NCI-H146 treated with DMSO at 0.1 percent for 48 hours (cell line): ENCODE data around the gene HDGFL3.
"Not testable (repeated sequence)": the region's sequence is repeated elsewhere in the genome, so short reads cannot be mapped to it uniquely, and the experiment has no call there.

Experiments
- DNase-seq: peaks from one replicate; lab custom pipeline; 2025; ENCODE audit not compliant: unreplicated experiment; lab: John Stamatoyannopoulos, UW

HDGFL3 gene

GRCh38 chr15:83104141-83104540 is 103.5 kb downstream of the HDGFL3 start:
- DNase-seq, result no peak

DNA sequence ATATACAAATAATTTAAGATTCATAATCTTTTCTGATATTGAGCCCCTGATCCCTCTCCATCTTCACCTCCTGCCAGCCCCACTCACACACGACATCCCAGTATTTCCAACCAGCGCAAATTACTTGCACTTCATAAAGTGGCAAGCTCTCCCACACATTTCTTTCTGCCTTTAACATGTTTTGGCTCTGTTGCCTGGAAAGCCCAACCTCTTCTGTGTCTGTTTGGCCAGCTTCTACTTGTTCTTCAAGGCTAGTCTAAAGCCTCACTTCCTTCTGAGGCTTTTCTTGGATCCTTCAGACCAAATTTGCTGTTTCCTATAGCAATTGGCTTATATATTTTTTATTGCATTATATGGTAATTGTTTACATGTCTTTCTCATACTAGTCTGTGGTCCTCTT is 105.3 kb downstream of the HDGFL3 start:
- DNase-seq, result no peak

- no peak for DNase-seq
These were observed 107.5 kb downstream of the HDGFL3 start for GRCh38 chr15:83100097-83100646.

GRCh38 chr15:83099290-83099689 is 108.3 kb downstream of the HDGFL3 start:
- no peak for DNase-seq

GRCh38 chr15:83098079-83098478 is 109.5 kb downstream of the HDGFL3 start:
- no peak for DNase-seq

GRCh38 chr15:83094583-83094982 is 113.0 kb downstream of the HDGFL3 start:
- DNase-seq, result no peak

- DNase-seq, result no peak
These were observed 115.2 kb downstream of the HDGFL3 start for GRCh38 chr15:83092309-83092976.

DNA sequence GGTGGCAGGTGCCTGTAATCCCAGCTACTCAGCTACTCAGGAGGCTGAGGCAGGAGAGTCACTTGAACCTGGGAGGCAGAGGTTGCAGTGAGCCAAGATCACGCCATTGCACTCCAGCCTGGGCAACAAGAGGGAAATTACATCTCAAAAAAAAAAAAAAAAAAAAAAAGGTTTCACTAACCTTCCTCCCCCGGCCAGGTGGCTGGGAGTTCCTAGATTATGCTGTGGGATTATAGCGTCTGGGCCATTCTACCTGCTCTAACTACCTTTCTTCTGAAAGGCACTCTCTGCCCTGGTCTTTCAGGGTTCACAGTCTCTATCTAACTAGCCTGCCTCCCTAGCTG is 115.7 kb downstream of the HDGFL3 start:
- not testable (repeated sequence) for DNase-seq

- DNase-seq, result no peak
These were observed 117.2 kb downstream of the HDGFL3 start for GRCh38 chr15:83090465-83090864.

DNA sequence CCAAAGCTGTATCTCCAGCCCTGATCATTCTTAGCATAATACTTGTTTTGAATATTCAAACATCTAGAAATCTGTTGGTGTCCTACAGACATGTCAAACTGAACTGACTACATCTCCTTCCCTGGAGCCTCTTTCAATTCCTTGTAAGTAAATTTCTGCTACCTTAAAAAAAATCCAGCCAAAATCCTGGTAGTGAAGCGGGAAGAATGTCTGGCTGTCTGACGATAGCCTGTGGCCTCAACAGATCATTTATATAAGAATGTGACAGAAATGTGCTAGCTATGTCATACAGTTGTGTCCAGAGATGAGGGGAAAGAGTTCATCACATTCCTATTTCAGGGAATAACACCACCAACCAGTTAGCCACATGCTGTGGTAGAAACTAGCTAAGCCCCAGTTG is 118.7 kb downstream of the HDGFL3 start:
- DNase-seq, result no peak

GRCh38 chr15:83087576-83087975 is 120.0 kb downstream of the HDGFL3 start:
- DNase-seq, result no peak

- DNase-seq, result not testable (repeated sequence)
These were observed 121.6 kb downstream of the HDGFL3 start for GRCh38 chr15:83085864-83086552.

- not testable (repeated sequence) for DNase-seq
These were observed 122.2 kb downstream of the HDGFL3 start for GRCh38 chr15:83085461-83085860.

DNA sequence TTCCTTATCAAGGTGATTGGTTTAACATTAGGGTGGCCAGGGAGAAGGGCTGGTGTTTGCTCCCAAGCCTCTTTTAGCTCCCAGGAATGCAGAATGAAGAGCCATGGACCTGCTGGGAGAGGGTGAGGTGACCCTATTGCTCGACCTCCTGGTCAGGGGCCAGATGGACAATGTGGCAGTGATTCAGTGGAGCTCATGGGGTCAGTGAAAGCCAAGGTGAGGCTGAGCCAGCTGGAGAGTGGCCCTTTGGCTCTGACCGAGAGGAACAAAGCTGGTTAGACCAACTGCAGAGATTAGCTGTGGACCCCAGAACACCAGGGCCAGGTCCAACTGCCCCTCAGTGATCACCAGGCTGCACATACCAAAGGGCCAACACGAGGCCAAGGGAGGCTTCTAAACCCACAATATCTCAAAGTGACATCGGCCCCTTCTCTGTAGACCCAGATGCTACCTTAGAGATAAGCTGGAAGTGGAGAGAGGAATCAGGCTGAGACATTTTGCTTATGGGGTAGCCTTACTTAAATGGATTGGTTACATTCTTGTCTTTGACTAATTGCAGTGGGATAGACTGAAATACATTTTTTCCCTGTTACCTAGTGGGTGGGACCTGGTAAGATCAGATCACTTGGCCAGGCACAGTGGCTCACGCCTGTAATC is 124.8 kb downstream of the HDGFL3 start:
- DNase-seq, result no peak

DNA sequence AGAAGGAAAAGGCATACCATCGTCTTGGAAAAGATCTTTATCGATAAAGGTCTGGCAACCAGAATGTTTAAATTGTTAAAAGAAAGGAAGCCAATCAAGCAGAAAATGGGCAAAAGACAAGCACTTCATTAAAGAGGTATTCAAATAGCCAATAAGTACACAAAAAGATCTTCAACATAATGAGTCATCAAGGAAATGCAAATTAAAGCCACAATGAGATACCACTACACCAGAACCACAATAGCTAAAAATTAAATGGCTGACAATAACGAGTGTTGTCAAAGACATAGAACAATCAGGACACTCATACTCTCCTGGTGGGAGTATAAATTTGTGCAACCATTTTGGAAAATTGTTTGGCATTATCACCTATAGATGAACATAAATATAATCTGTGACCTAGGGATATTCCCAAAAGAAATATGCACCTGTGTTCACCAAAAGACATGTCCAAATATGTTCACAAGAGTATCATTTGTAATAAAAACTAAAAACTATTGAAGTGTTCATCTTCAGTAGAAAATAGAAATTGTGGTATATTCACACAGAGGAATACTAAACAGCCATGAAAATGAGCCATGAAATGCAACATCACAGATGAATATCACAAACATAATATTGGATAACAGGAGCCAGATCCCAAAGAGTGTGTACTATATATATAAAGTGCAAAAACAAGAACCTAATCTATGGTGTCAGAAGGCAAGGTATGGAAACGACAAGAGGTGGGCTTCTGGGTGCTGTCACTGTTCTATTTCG is 126.2 kb downstream of the HDGFL3 start:
- no peak for DNase-seq

- no peak for DNase-seq
These were observed 128.9 kb downstream of the HDGFL3 start for GRCh38 chr15:83078712-83079111.
